GM21526 (cell line): Measurements from ENCODE around the gene HYI.
"Not testable (repeated sequence)": the region's sequence is repeated elsewhere in the genome, so short reads cannot be mapped to it uniquely, and the experiment has no call there.

Experiments
- ATAC-seq: cut with Tn5 transposase; IDR thresholded peaks from one replicate; pipeline ENCODE4 v1.9.1; 2021; ENCODE audit warnings: moderate library complexity; ENCODE audit not compliant: unreplicated experiment, low FRiP score

HYI gene, protein sequence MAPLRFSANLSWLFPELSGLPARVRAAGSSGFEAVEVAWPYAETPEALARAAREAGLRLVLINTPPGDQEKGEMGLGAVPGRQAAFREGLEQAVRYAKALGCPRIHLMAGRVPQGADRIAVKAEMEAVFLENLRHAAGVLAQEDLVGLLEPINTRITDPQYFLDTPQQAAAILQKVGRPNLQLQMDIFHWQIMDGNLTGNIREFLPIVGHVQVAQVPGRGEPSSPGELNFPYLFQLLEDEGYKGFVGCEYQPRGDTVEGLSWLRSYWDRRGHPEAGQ

DNA sequence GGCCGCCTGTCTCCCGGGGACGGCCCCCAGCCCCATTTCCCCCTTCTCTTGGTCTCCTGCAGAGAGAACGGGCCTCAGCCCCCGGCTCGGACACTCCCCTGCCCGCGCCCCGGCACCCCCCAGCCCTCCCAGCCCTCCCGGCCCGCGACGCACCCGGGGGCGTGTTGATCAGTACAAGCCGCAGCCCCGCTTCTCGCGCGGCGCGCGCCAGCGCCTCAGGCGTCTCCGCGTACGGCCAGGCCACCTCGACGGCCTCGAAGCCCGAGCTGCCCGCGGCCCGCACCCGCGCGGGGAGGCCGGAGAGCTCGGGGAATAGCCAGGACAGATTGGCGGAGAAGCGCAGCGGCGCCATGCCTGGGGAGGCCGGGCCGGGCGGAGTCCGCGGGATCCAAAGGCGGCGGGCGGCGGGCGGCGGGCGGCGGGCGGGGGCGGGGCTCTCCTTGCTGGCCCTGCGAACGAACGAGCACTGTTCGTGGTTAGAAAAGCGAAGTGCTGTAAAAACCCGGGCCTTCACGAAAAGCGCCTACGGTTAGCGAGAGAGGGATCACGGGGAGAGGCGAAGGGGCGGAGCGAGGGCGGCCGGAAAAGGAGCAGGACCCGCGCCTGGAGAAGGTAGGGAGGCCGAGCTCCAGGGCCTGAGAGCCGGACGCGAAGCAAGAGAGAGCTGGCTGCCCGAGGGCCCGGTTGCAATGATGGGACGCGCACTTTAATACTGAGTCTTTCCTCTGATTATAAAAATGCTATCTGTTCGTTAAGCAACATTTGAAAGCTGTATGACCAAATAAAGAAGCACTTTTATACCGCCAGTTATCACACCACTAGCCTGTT, at the start of gene HYI:
Gene HYI (minus strand): TSS at position 490 of the 828 bp plus-strand sequence. CDS start 138 bp downstream, at position 352.
- ATAC-seq = no peak

- not testable (repeated sequence) for ATAC-seq
Observed at GRCh38 chr1:43501806-43502205, 48.1 kb upstream of the HYI start.

DNA sequence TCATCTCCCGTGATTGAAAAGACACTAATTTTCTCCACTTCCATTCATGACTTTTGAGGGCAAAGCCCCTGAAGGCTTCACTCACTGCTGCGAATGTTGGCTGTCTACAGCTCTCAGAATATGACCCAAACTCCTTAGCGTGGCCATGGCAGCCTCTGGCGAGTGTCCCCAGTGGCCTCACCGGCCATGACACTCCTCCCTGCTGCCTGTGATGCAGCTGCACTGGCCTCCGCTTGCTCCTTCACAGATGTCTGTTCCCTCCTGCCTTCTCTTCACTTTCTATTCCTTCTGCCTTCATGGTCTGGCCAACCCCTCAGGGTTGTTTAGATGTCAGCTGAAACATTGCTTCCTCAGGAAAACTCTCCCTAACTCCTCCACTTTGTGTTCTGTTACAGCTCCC, 46.2 kb upstream of the HYI start:
- ATAC-seq = no peak

DNA sequence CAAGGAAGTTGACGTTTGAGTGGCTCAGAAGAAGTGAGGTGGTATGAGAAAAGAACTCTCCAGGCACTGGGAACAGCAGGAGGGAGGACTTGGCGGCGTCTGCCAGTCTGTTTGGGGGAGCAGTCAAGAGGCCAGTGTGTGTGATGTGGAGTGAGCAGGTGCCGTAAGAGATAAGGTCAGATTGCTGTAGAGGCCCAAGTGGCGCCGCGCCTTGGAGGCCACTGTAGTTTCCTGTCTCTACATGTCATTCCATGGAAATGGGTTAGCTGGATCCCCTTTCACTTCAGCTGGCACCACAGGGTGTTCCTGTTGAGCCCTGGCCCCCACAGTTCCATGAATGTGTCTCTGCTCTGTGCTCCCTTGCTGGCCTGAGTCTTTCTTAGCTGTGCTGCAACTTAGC, 41.5 kb upstream of the HYI start:
- no peak for ATAC-seq

DNA sequence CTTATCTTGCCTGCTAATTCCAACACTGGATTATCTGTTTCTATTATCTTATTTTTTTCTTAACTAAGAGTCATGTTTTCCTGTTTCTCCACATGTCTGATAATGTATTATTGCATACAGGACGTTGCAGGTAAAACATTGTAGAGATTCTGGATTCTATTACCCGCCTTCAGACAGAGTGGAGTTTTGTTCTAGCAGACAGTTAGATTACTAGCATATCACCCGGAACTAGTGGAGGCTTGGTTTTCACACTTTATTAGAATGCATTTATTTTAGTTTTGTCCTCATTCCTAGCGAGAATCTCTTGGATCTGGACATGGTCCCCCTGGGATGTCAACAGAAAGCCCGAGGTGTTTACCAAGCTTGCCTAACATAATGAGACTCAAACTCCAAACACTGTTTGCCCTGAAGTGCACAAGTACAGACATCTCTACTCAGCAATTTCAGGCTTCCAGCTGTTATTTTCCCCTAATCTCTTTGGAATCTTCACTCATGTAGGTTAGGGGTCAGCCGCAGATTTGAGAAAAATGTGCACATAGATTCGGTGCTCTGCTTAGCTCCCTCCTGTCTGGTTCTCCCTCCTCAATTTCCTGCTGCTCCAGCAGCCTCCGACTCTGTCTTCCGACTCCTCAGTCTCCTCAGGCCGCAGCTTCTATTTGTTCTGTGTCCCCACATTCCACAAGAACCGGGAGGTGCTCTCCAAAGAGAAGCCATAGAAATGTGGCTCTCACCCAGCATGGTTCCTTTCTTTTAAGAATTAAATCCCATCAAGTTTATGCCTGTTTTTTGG, 40.1 kb upstream of the HYI start:
- no peak for ATAC-seq

- ATAC-seq = no peak
Observed at GRCh38 chr1:43492826-43493225, 39.1 kb upstream of the HYI start.

DNA sequence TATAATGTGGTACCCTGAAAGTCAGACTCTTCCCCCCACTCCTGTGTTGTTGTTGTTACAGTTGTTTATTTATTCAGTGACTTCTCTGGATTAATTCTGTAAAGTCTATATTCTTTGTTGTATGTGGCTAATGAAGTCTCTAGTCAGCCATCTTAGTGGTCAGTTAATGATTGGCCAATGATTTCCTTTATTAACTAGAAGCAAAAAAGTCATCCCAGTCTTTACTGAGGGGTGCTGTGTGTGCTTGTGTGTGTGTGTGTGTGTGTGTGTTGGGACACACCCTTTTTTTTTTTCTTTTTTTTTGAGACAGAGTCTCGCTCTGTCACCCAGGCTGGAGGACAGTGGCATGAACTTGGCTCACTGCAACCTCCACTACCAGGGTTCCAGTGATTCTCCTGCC, 37.3 kb upstream of the HYI start:
- ATAC-seq = no peak

DNA sequence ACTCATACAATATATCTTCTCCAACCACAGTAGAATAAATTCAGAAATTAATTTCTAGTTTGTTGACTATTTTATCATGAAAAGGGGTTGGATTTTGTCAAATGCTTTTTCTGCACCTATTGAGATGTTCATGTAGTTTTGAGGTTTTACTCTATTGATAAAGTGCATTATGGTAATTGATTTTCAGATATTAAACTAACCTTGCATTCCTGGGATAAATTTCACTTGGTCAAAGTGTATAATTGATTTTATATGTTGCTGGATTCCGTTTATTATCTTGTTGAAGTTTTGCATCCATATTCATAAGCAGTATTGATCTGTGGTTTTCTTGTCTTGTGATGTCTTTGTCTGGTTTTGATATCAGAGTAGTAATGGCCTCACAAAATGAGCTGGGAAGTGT, 34.4 kb upstream of the HYI start:
- ATAC-seq = no peak

GRCh38 chr1:43484367-43484766, 30.6 kb upstream of the HYI start:
- ATAC-seq = no peak

- no peak for ATAC-seq
Observed at GRCh38 chr1:43482215-43482614, 28.5 kb upstream of the HYI start.

DNA sequence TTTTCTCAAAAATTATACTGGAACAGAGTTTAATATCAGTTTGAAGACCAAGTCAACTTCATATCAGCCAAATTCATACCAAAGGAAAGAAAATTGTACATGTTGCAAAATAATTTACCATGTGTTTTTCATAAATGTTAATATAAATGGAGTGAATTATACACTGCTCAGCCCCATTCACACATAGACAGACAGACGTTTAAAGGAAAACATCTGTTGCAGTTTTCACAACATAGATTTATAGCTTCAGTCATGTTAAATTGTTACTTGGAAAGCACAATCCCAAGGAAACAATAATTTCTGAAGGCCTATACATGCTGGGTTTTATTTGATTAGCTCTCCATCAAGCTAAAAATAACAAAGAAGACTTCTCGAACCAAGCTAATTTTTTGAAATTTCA, 27.8 kb upstream of the HYI start:
- ATAC-seq = no peak

GRCh38 chr1:43479414-43479813, 25.7 kb upstream of the HYI start:
- no peak for ATAC-seq

DNA sequence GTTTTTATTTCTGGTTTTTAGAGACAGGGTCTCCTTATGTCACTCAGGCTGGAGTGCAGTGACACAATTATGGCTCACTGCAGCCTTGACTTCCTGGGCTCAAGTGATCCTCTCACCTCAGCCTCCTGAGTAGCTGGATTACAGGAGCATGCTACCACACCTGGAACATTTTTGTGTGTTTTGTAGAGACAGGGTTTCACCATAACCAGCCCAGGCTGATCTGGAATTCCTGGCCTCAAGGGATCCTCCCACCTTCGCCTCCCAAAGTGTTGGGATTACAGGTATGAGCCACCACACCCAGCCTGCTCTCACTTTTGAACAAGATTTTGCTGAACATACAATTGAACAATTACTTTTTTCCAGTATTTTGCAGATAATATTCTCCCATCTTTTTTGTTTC, 24.0 kb upstream of the HYI start:
- no peak for ATAC-seq

GRCh38 chr1:43475611-43476401, 22.1 kb upstream of the HYI start:
- not testable (repeated sequence) for ATAC-seq

DNA sequence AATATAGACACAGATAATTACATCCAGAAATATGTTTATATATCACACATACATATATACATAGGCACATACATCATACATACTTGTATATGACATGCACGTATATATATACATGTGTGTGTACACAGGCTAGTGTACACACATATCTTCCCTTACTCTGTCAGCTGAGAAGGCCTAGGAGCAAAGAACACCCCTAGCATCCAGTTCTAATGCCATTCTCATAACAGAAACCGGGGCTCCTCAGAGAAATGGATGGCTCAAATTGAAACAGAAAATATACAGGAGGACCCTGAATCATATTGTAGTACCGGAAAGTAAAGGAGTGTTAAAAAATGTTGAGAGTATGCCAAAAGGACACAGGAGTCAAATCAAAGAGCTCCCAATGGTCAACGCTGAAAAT, 19.7 kb upstream of the HYI start:
- ATAC-seq = no peak

- not testable (repeated sequence) for ATAC-seq
Observed at GRCh38 chr1:43472463-43473151, 18.9 kb upstream of the HYI start.

GRCh38 chr1:43472087-43472462, 18.3 kb upstream of the HYI start:
- no peak for ATAC-seq

DNA sequence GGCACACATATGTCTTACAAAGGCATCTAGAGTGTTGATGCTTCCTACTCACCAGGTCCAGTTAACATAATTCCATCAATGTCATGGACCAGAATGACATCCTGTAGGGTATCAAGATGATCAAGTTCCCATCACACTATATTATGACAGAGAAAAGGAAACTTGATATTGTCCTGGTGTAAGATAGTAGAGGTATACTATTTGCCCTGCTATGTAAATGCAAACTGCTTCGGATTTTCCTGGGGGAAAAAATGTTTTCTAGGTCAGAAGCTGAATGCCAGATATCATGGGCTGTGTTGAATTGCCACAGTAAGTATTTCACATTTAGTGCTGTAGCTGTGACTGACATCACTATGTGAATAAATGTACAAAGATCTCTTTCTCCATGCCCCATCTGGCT, 16.2 kb upstream of the HYI start:
- ATAC-seq = no peak

DNA sequence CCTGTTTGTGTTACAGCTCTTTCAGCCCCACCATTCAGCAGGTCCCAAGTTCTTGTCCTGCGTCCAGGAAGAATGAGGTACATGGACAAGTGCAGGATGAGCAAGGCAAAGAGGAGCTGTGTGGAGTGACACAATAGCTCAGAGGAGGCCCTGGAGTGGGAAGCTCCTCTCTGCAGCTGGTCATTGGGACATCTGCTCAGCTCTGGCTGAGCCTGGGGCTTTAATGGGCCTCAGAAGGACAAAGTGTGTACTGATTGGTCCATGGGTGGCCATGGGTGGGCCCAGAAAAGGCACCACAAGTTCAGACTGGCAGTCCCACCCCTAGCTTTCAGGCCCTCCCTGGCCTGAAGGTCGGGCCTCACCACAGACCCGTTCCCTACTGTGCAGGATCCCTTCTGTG, 14.7 kb upstream of the HYI start:
- ATAC-seq = no peak

DNA sequence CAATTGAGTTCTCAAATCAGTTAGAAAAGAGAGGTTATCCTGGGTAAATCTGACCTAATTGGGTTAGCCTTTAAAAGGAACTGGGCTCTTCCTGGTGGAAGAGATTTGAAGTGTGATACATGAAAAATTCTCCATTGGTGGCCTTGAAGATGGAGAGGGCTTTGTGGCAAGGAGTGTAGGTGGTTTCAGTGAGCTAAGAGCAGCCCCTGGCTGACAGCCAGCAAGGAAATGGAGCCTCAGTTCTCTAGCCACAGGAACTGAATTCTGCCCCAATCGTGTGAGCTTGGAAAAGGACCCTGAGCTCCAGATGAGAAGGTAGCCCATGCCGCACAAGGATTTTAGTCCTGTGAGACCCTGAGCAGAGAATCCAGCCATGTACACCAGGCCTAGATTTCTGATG, 12.7 kb upstream of the HYI start:
- ATAC-seq = no peak
